GF-D8 (cell line): ENCODE measurements around the gene ARHGEF28.

ENCODE experiments used
- DNase-seq: peaks from one replicate; lab custom pipeline; 2025; lab: John Stamatoyannopoulos, UW

The ARHGEF28 gene

GRCh38 chr5:73619606-73620333 lies 6.2 kb upstream of the ARHGEF28 start:
- no peak for DNase-seq

- no peak for DNase-seq
These were observed 5.7 kb upstream of the ARHGEF28 start for GRCh38 chr5:73620334-73620687.

- no peak for DNase-seq
These were observed 2.9 kb upstream of the ARHGEF28 start for GRCh38 chr5:73623060-73623459.

- no peak for DNase-seq
These were observed 2.0 kb upstream of the ARHGEF28 start for GRCh38 chr5:73623901-73624404.

GRCh38 chr5:73624888-73625287 lies 1.1 kb upstream of the ARHGEF28 start:
- DNase-seq, result no peak

- no peak for DNase-seq
These were observed 538 bp upstream of the ARHGEF28 start for GRCh38 chr5:73625372-73625943.

- no peak for DNase-seq
These were observed 868 bp downstream of the ARHGEF28 start for GRCh38 chr5:73626814-73627313.

- DNase-seq, result no peak
These were observed 3.5 kb downstream of the ARHGEF28 start for GRCh38 chr5:73629456-73629855.

- no peak for DNase-seq
These were observed 4.8 kb downstream of the ARHGEF28 start for GRCh38 chr5:73630765-73631164.

GRCh38 chr5:73631500-73631899 lies 5.5 kb downstream of the ARHGEF28 start:
- no peak for DNase-seq

- DNase-seq, result no peak
These were observed 7.1 kb downstream of the ARHGEF28 start for GRCh38 chr5:73633060-73633459.

- DNase-seq, result no peak
These were observed 10.4 kb downstream of the ARHGEF28 start for GRCh38 chr5:73636408-73636807.

- no peak for DNase-seq
These were observed 11.6 kb downstream of the ARHGEF28 start for GRCh38 chr5:73637565-73637964.

- DNase-seq, result no peak
These were observed 12.5 kb downstream of the ARHGEF28 start for GRCh38 chr5:73638344-73639095.

- DNase-seq, result no peak
These were observed 14.9 kb downstream of the ARHGEF28 start for GRCh38 chr5:73640861-73641320.

GRCh38 chr5:73641811-73642210 lies 15.8 kb downstream of the ARHGEF28 start:
- DNase-seq, result no peak

GRCh38 chr5:73642344-73642743 lies 16.3 kb downstream of the ARHGEF28 start:
- DNase-seq, result no peak

GRCh38 chr5:73644385-73644963 lies 18.5 kb downstream of the ARHGEF28 start:
- DNase-seq, result no peak

GRCh38 chr5:73647721-73648120 lies 21.7 kb downstream of the ARHGEF28 start:
- DNase-seq, result no peak

GRCh38 chr5:73648515-73648914 lies 22.5 kb downstream of the ARHGEF28 start:
- no peak for DNase-seq

GRCh38 chr5:73649926-73650325 lies 23.9 kb downstream of the ARHGEF28 start:
- no peak for DNase-seq

- no peak for DNase-seq
These were observed 26.4 kb downstream of the ARHGEF28 start for GRCh38 chr5:73652391-73652790.
